NCI-H526 (cell line): ENCODE results near the gene PKM.

Experiments used
- DNase-seq, 2 experiments: peaks; one replicate each; lab custom pipeline; 2025; lab: John Stamatoyannopoulos, UW

Gene PKM

DNA sequence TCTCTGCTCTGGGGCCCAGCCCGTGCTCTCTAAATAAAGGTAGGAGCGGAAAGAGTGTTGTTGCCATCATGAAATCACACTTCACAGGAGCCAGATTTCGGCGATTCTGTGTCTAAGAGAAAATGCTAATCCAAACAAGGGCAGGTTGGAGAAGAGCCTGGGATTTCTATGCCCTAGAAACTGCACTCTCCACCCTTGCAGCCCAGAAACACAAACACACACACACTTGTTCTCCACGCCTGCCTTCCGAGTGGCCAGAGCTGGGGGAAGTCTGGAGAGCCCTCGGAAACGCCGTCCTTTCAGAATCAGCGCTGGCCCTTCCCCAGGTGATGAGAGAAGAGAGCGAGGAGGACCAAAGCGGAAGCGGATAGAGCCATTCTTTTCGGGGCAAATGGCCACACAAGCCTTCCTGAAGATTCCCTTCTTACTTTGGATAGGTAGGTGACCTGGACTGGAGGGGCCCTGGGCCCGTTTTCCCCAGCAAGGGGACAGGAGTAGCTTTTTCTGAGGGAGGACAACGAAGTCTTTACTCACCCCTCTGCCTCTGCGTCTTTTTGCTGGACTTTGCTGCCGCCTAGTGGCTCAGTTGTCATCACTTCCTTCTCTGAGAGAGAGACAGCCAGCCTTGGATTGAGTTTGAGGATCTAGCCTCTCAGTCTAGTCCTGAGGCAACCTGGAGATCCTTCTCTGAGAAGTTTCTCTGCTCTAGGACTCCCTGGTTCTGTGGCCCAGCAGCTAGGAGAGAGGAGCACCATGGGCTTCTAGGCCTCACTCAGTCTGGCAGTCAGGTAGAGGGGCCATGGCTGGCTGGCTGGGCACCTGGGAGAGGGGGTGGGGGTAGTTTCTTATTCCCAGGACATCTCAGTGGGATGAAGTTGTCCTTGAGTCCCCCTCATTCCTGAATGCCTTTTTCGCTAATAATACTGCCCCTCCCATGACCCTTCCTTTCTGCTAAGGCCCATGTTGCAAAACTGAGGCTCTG lies 75.1 kb downstream of the PKM start:
- DNase-seq = peak; percentile 74 to 91

- peak; percentile 2 to 68 for DNase-seq
Observed at GRCh38 chr15:72155003-72155621, 75.9 kb downstream of the PKM start.

DNA sequence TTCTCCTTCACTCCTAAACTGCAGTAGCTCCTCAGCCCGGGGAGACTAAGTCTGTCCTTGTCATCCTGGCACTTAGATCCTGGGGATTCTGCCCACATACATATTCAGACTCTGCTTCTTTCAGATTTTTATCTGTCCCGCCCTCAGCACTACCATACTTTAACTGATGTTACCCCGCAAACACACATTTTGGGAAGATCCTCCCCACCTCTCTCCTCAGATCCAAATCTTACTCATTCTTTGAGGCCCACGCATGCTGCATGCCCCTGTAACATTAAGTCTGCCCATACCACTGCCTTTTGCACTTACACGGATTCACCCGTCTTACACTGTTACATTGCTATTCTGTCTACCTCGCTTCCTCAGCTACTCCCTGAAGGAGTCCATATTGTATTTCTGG lies 76.7 kb downstream of the PKM start:
- DNase-seq = no peak

- no peak for DNase-seq
Observed at GRCh38 chr15:72153269-72154000, 77.6 kb downstream of the PKM start.
